Pancreas (tissue), 10 donors: ENCODE results near the gene SEC61B. TPM values are rescaled to one million over a fixed set of nuclear protein-coding genes. Genes with fewer than 3 reads are reported as not detected.
A peak's percentile ranks its signal among the peaks of the same experiment; 100 is the strongest.

Experiments used
- ATAC-seq, 4 donors: fragments of 200-7000 bp; cut with Tn5 transposase; one replicate each; pipeline versions ENCODE4 v1.8.0 to v1.9.1; 2020; ENCODE audit warnings: mild to moderate bottlenecking in 4 of 4, moderate library complexity in 4 of 4
- DNase-seq, 6 donors: peaks; one replicate each; pipeline ENCODE4 v3.0.0-alpha.2; 2020
- FAIRE-seq: peaks from 2 replicates; lab custom pipeline; 2012; peaks lifted over from hg19 to GRCh38; lab: Jason Lieb, UNC
- H3K27ac ChIP-seq, 4 donors: fragments of 200-600 bp; sonication (generic); 1 replicate in 3 of 4; 2 replicates in 1 of 4; pipeline versions ENCODE4 v1.5.0 to v1.8.0; 2020
- H3K27me3 ChIP-seq, 4 donors: fragments of 200-600 bp; one replicate each; pipeline ENCODE4 v1.8.0; 2021
- H3K36me3 ChIP-seq, 3 donors: fragments of 200-600 bp; sonication (generic) in 1 of 3; one replicate each; pipeline versions ENCODE4 v1.5.0 to v1.8.0; 2020 to 2021
- H3K4me1 ChIP-seq, 3 donors: fragments of 200-600 bp; one replicate each; pipeline ENCODE4 v1.8.0; 2021
- H3K4me3 ChIP-seq, 4 donors: fragments of 200-600 bp; sonication (generic) in 2 of 4; one replicate each; pipeline versions ENCODE4 v1.5.0 to v1.8.0; 2020 to 2021
- H3K9me3 ChIP-seq, 4 donors: fragments of 200-600 bp; one replicate each; pipeline ENCODE4 v1.8.0; 2021
- CTCF ChIP-seq, 4 donors: fragments of 200-600 bp; sonication (generic) in 3 of 4; IDR thresholded peaks; one replicate each; pipeline versions ENCODE4 v1.5.0 to v1.8.0; 2021; ENCODE audit warnings: antibody characterized with exemption in 4 of 4
- WGBS, 2 donors: extraction: QIAGEN DNeasy Blood & Tissue Kit; methylation state at CpG; one replicate each; pipeline ENCODE4 v1.1.7; 2013; 5-methylcytosine and 5-hydroxymethylcytosine counted together
- intact Hi-C, 3 donors: fragments of 100-400 bp; cut with DNase I; formaldehyde crosslinking; loops; one replicate each; pipeline versions ENCODE4 v1.11.1 to v1.14.2; 2022
- polyA plus RNA-seq, 2 donors: library from polyadenylated mRNA; stranded (reverse); fragments of 200-250 nt; gene quantifications; one replicate each; pipeline ENCODE4 v1.2.3, GENCODE V29; 2013
- total RNA-seq, 6 donors: library from RNA; stranded (reverse); fragmentation: NEBNext Ultra II Directional in 4 of 6; extraction: Animal tissue kit (Norgen Biotek cat#: 25700) in 4 of 6; gene quantifications; one replicate each; pipeline versions ENCODE4 v1.2.1 to v1.2.4, GENCODE V29; 2021 to 2023
- donor health status: healthy with polysubstance abuse.
- donor health status: DM: no; HTN: no; CAD: no; lungs with moderate emphysema.
- donor health status: DM: no; HTN: no; CAD: no.
- donor health status: control.
- donor health status: control.
- donor health status: Bipolar disorder and iron deficiency.
- donor health status: DM: yes; HTN: yes; CAD: no.
- donor health status: DM: no; HTN: no; CAD: no.
- donor health status: DM: no; HTN: no; CAD: no.
- donor health status: DM: yes; HTN: yes; CAD: no.

Gene SEC61B
- total and polyA plus RNA-seq, 8 donors, result 117 to 355 (median 168) TPM

- Histone ChIP-seq H3K4me1 (peaks cover 0 to 4% (median 0%) of the 10 kb centered on the region in 3 donors), H3K27me3 (no peaks in the 10 kb centered on the region), H3K27ac (no peak overlapping the region), H3K4me3 (no peak overlapping the region), H3K9me3 (no peaks in the 10 kb centered on the region), H3K36me3 (no peaks in the 10 kb centered on the region)
- DNase-seq (no peak), ATAC-seq (no peak), FAIRE-seq (no peak)
- WGBS, 2 donors, result 73% methylated on average over 4 of the region's 4 CpGs
- TF ChIP-seq CTCF (IDR thresholded peaks at IDR 0.05), result no peak
- intact Hi-C loops, result loop anchor here in 1 of 3 donors (10.0 kb wide), 1 partner anchor 1413 kb away; no protein-coding TSS in a partner anchor
Observed at GRCh38 chr9:99181621-99182020, 40.5 kb upstream of the SEC61B start.

GRCh38 chr9:99182356-99182755 lies 39.7 kb upstream of the SEC61B start:
- intact Hi-C loops, result loop anchor here in 1 of 3 donors (10.0 kb wide), 1 partner anchor 1412 kb away; no protein-coding TSS in a partner anchor
- Histone ChIP-seq H3K36me3 (no peaks in the 10 kb centered on the region), H3K27me3 (no peaks in the 10 kb centered on the region), H3K27ac (no peak overlapping the region), H3K4me3 (no peak overlapping the region), H3K9me3 (no peaks in the 10 kb centered on the region), H3K4me1 (peaks cover 0 to 4% (median 0%) of the 10 kb centered on the region in 3 donors)
- ATAC-seq (no peak), FAIRE-seq (no peak), DNase-seq (no peak)
- WGBS, 2 donors, result 85 to 89% methylated on average over 3 of the region's 3 CpGs
- TF ChIP-seq CTCF (IDR thresholded peaks at IDR 0.05), result no peak

GRCh38 chr9:99183616-99184015 lies 38.5 kb upstream of the SEC61B start:
- no peak overlapping the region for H3K27ac ChIP-seq
- no peaks in the 10 kb centered on the region for H3K9me3 ChIP-seq
- no peaks in the 10 kb centered on the region for H3K27me3 ChIP-seq
- no peak overlapping the region for H3K4me3 ChIP-seq
- ATAC-seq, result no peak
- no peak for TF ChIP-seq CTCF (IDR thresholded peaks at IDR 0.05)
- 76 to 88% methylated on average over 3 of the region's 3 CpGs for WGBS, 2 donors
- H3K36me3 ChIP-seq, result no peaks in the 10 kb centered on the region
- H3K4me1 ChIP-seq, result peaks cover 0 to 4% (median 0%) of the 10 kb centered on the region in 3 donors
- FAIRE-seq, result no peak
- intact Hi-C loops, result loop anchor here in 1 of 3 donors (10.0 kb wide), 1 partner anchor 1411 kb away; no protein-coding TSS in a partner anchor
- DNase-seq, result no peak

- no peak for TF ChIP-seq CTCF (IDR thresholded peaks at IDR 0.05)
- peaks cover 0 to 4% (median 0%) of the 10 kb centered on the region in 3 donors for H3K4me1 ChIP-seq
- WGBS, 2 donors, result 33 to 35% methylated on average over 10 of the region's 10 CpGs
- DNase-seq (peak in 2 of 6 donors; percentile 28 to 70), ATAC-seq (peak in 2 of 4 donors; percentile 5 to 27), FAIRE-seq (no peak)
- no peaks in the 10 kb centered on the region for H3K9me3 ChIP-seq
- intact Hi-C loops, result loop anchor here in 1 of 3 donors (10.0 kb wide), 1 partner anchor 1411 kb away; no protein-coding TSS in a partner anchor
- no peaks in the 10 kb centered on the region for H3K27me3 ChIP-seq
- H3K27ac ChIP-seq, result no peak overlapping the region
- H3K36me3 ChIP-seq, result no peaks in the 10 kb centered on the region
- no peak overlapping the region for H3K4me3 ChIP-seq
Observed at GRCh38 chr9:99184110-99184474, 38.0 kb upstream of the SEC61B start.
